ENCODE results near the gene VPS37D.

The VPS37D gene

DNA sequence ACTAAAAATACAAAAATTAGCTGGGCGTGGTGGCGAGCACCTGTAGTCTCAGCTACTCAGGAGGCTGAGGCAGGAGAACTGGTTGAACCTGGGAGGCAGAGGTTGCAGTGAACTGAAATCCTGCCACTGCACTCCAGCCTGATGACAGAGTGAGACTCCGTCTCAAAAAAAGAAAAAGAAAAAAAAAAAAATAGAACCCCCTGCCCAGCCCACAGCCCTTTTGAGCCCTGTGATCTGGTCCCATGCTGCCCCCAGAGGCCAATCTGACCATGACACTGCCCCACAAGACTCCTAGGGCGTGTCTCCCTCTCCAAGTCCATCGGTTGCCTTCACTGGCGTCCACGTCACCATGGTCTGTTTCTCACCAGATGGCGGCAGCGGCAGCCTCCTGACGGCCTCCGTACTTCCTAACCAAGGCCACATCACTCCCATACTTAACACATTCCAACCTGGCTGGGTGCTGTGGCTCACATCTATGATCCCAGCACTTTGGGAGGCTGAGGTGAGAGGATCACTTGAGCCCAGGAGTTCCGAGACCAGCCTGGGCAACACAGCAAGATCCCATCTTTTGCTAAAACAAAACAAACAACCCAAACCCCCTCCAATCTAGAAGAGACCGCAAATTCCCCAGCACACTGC is 33.8 kb downstream of the VPS37D start:
- no peak overlapping the region for H3K4me3 ChIP-seq (replicated peaks in 1 of 2; ENCODE audit: low read depth in 2 of 2, low read length in 2 of 2)
- TF ChIP-seq, protein P1, sequence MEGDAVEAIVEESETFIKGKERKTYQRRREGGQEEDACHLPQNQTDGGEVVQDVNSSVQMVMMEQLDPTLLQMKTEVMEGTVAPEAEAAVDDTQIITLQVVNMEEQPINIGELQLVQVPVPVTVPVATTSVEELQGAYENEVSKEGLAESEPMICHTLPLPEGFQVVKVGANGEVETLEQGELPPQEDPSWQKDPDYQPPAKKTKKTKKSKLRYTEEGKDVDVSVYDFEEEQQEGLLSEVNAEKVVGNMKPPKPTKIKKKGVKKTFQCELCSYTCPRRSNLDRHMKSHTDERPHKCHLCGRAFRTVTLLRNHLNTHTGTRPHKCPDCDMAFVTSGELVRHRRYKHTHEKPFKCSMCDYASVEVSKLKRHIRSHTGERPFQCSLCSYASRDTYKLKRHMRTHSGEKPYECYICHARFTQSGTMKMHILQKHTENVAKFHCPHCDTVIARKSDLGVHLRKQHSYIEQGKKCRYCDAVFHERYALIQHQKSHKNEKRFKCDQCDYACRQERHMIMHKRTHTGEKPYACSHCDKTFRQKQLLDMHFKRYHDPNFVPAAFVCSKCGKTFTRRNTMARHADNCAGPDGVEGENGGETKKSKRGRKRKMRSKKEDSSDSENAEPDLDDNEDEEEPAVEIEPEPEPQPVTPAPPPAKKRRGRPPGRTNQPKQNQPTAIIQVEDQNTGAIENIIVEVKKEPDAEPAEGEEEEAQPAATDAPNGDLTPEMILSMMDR (IDR thresholded peaks at IDR 0.05; ENCODE audit: low read depth, low read length), result peak; percentile 58
- DNase-seq (ENCODE audit: low read depth in 2 of 2), result peak; percentile 54 to 85

DNA sequence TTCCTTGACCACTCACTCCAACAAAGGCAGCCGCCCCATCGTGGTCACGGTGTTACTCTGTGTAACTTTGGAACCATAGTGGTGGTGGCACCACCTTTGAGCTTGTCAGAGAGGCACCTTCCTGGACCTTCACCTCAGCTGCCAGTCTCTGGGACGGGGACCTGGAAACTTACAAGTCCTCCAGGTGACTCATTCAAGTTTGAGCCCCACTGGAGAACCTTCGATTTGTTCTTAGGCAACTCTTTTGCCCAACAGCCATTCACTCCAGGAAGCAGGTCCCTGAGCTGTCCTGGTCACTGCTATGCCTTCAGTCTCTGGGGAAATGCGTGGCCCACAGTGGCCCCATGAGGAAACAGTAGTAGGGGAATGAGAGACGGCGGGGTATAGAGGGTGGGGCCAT is 34.6 kb downstream of the VPS37D start:
- TF ChIP-seq, protein P1 (IDR thresholded peaks at IDR 0.05; ENCODE audit: low read depth, low read length), result no peak
- H3K4me3 ChIP-seq (replicated peaks in 1 of 2; ENCODE audit: low read depth in 2 of 2, low read length in 2 of 2), result no peak overlapping the region
- no peak for DNase-seq (ENCODE audit: low read depth in 2 of 2)

DNA sequence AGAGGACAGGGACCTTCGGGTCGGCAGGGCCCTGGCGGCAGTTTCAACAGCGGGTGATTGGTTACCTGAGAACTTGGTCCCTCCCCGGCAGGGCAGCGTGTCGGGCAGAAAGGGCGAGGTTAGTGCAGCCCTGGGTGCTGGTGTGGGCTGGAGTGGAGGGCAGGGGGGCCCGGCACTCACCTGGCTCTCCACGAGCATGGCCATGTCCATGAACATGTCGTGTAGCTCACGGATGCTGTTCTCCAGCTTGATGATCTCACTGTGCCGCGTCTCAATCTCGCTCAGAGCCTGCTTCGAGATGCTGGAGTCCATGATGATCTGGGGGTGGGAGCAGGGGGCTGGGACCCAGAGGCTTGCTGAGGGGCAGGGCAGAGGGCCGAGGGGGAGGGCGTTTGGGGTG is 35.0 kb downstream of the VPS37D start:
- TF ChIP-seq, protein P1 (IDR thresholded peaks at IDR 0.05; ENCODE audit: low read depth, low read length), result no peak

DNA sequence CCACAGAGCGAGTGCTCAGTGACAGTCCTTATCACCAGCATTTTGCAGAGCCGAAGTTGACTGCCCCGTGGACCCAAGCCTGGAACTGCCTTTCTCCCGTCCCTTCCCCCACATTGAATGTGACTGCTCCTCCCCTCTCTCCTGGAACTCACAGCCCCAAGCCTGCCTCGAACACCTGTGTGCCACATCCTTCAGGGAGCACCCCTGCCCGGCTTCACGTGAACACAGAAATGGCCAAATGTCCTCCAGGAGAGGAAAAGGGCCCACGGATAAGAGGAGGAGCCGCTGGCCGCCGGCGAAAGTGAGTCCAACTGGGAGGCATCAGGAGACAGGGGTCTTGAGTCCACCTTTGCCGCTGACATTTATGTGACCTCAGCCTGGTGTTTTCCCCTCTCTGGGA is 35.6 kb downstream of the VPS37D start:
- DNase-seq (ENCODE audit: low read depth in 2 of 2), result no peak
- H3K4me3 ChIP-seq (replicated peaks in 1 of 2; ENCODE audit: low read depth in 2 of 2, low read length in 2 of 2), result no peak overlapping the region
- TF ChIP-seq, protein P1 (IDR thresholded peaks at IDR 0.05; ENCODE audit: low read depth, low read length), result no peak

More for the DNA sequence above, 35.0 kb downstream of the VPS37D start:
- H3K4me3 ChIP-seq (replicated peaks in 1 of 2; ENCODE audit: low read depth in 2 of 2, low read length in 2 of 2), result no peak overlapping the region
- DNase-seq (ENCODE audit: low read depth in 2 of 2), result no peak

DNA sequence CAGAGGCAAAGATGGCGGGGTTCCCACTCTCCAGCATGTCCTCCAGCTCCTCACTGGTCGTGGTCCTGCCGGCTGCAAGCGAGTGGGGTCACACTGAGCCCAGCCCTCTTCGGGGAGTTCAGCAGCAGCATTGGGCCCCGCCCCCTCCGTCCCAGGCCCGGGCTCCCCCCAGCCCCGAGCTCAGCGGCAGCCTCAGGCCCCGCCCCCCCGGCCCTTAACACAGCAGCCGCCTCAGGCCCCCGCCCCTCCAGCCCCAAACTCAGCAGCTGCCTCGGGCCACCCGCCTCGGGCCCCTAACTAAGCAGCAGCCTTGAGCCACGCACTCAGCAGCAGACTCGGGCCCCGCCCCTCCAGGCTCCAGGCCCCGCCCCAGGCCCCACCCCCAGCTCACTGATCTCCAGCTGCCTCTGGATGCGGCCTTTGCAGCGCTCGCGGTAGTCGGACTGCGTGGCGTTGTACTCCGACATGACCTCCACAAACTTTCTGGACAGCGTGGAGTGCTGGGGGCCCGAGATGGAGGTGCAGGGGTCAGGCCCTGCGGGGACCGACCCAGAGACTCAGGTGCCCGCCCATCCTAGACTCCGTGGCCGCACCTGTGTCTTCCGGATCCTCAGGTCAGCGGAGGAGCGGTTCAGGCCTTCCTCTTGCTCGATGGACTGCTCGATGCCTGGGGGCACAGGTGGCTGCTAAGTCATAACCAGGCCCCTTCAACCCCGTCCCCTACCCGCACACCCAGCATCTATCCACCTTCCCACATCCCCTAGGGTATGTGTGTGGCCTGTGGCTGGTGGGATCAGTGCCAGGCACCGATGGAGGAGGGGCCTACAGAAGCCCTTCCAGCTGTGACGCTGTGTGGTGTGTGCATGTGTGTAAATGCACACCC is 36.4 kb downstream of the VPS37D start:
- TF ChIP-seq, protein P1 (IDR thresholded peaks at IDR 0.05; ENCODE audit: low read depth, low read length), result no peak
- H3K4me3 ChIP-seq (replicated peaks in 1 of 2; ENCODE audit: low read depth in 2 of 2, low read length in 2 of 2), result no peak overlapping the region
- DNase-seq (ENCODE audit: low read depth in 2 of 2), result peak; percentile 45 to 64

DNA sequence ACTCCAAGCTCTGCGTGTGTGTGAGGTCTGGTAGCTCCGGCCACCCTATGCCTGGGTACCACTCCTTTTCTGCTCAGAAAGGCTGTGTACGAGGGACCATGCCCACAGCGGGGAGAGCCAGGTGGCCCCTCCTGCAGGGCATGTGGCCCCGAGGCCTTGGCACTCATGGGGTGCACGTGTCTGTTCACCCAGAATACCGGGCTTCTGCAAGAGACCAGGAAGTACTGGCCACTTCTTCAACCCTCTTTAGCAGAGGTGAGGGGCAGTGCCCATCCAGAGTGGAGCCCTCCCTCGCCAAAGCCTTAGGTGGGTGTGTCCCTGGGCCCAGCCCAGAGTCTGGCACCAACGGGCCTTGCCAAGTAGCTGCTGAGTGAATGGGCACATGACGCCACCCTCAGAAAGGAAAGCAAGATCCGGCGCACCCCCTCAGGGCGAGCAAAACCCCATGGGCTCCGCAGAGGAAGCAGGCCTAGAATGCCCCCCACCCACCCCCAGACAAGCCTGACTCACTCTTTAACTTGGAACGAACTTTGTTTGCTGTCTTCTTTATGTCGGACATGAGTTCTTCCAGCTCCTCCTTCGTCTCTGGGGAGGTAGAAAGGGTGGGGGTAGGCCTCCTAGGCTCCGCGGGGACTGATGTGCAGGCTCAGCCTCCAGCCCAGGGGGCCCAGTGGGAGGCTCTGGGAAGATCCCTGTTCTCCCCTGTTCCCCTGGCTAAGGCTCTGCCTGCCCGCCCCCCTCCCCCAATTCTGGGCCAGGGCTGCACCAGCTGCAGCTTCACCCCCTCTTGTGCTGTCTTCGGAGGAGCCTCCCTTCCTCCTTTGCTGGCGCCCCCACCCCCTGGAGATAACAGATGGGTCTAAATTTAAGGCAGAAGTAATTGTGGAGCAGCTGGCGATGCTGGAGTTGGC is 37.3 kb downstream of the VPS37D start:
- no peak overlapping the region for H3K4me3 ChIP-seq (replicated peaks in 1 of 2; ENCODE audit: low read depth in 2 of 2, low read length in 2 of 2)
- TF ChIP-seq, protein P1 (IDR thresholded peaks at IDR 0.05; ENCODE audit: low read depth, low read length), result no peak
- peak; percentile 63 to 94 for DNase-seq (ENCODE audit: low read depth in 2 of 2)
